HG02970 (cell line): ENCODE measurements around the gene SYNE3.
"Not testable (repeated sequence)": the region's sequence is repeated elsewhere in the genome, so short reads cannot be mapped to it uniquely, and the experiment has no call there.

ENCODE experiments used
- ATAC-seq: cut with Tn5 transposase; IDR thresholded peaks from one replicate; pipeline ENCODE4 v1.9.1; 2021; ENCODE audit warnings: mild to moderate bottlenecking, moderate library complexity, moderate number of reproducible peaks; ENCODE audit not compliant: unreplicated experiment, low FRiP score

Gene SYNE3

GRCh38 chr14:95510344-95510743 lies 6.1 kb downstream of the SYNE3 start:
- ATAC-seq: not testable (repeated sequence)

- no peak for ATAC-seq
Observed at GRCh38 chr14:95509495-95509894, 7.0 kb downstream of the SYNE3 start.

GRCh38 chr14:95508377-95508776 lies 8.1 kb downstream of the SYNE3 start:
- ATAC-seq: no peak

GRCh38 chr14:95507701-95508103 lies 8.7 kb downstream of the SYNE3 start:
- ATAC-seq: no peak

- ATAC-seq: no peak
Observed at GRCh38 chr14:95507174-95507573, 9.3 kb downstream of the SYNE3 start.

GRCh38 chr14:95505030-95505589 lies 11.3 kb downstream of the SYNE3 start:
- ATAC-seq: no peak

GRCh38 chr14:95504135-95505029 lies 12.1 kb downstream of the SYNE3 start:
- ATAC-seq: no peak

GRCh38 chr14:95503365-95504134 lies 12.9 kb downstream of the SYNE3 start:
- no peak for ATAC-seq

- ATAC-seq: no peak
Observed at GRCh38 chr14:95502381-95502950, 14.0 kb downstream of the SYNE3 start.

GRCh38 chr14:95500772-95501401 lies 15.6 kb downstream of the SYNE3 start:
- no peak for ATAC-seq

GRCh38 chr14:95500201-95500681 lies 16.2 kb downstream of the SYNE3 start:
- ATAC-seq: no peak

- ATAC-seq: no peak
Observed at GRCh38 chr14:95499354-95499750, 17.1 kb downstream of the SYNE3 start.

GRCh38 chr14:95498622-95499353 lies 17.7 kb downstream of the SYNE3 start:
- ATAC-seq: no peak

GRCh38 chr14:95497561-95498011 lies 18.9 kb downstream of the SYNE3 start:
- ATAC-seq: no peak

GRCh38 chr14:95496690-95497259 lies 19.7 kb downstream of the SYNE3 start:
- ATAC-seq: no peak

- ATAC-seq: no peak
Observed at GRCh38 chr14:95496111-95496681, 20.3 kb downstream of the SYNE3 start.

- peak; percentile 67 for ATAC-seq
Observed at GRCh38 chr14:95495538-95496025, 20.9 kb downstream of the SYNE3 start.

GRCh38 chr14:95495076-95495475 lies 21.4 kb downstream of the SYNE3 start:
- no peak for ATAC-seq

- ATAC-seq: no peak
Observed at GRCh38 chr14:95494456-95494855, 22.0 kb downstream of the SYNE3 start.
